SK-N-SH treated with all-trans-retinoic acid at 6 μM for 48 hours (cell line): ENCODE data around the gene SPRR5.

Experiments used
- ATAC-seq: fragments of 200-7000 bp; cut with Tn5 transposase; 3 replicates; pipeline ENCODE4 v1.9.1; 2020; ENCODE audit warnings: mild to moderate bottlenecking, moderate library complexity
- ARNTL ChIP-seq: fragments of 450-650 bp; formaldehyde crosslinking; IDR thresholded peaks from 2 replicates; pipeline ENCODE4 v1.5.0; 2020; ENCODE audit warnings: low read depth, mild to moderate bottlenecking, moderate library complexity, borderline replicate concordance
- BACH2 ChIP-seq: fragments of 250-450 bp; sonication (Bioruptor Pico); IDR thresholded peaks from 2 replicates; pipeline ENCODE4 v1.9.0; 2021; ENCODE audit warnings: mild to moderate bottlenecking, borderline replicate concordance
- CREB5 ChIP-seq: fragments of 250-450 bp; sonication (Bioruptor Pico); IDR thresholded peaks from 2 replicates; pipeline ENCODE4 v1.5.1; 2020; ENCODE audit warnings: low read depth, mild to moderate bottlenecking, moderate library complexity
- CSDC2 ChIP-seq: fragments of 250-450 bp; sonication (Bioruptor Pico); IDR thresholded peaks from 2 replicates; pipeline ENCODE4 v1.5.0; 2020; ENCODE audit warnings: mild to moderate bottlenecking, moderate library complexity
- CSRNP3 ChIP-seq: fragments of 250-450 bp; sonication (Bioruptor Pico); IDR thresholded peaks from 2 replicates; pipeline ENCODE4 v1.5.1; 2021; ENCODE audit warnings: mild to moderate bottlenecking, moderate library complexity
- ESRRG ChIP-seq: fragments of 250-450 bp; sonication (Bioruptor Pico); IDR thresholded peaks from 2 replicates; pipeline ENCODE4 v1.6.1; 2021; ENCODE audit warnings: mild to moderate bottlenecking
- GLIS3 ChIP-seq: fragments of 250-450 bp; sonication (Bioruptor Pico); IDR thresholded peaks from 2 replicates; pipeline ENCODE4 v1.5.0; 2020; ENCODE audit warnings: mild to moderate bottlenecking, moderate library complexity
- ISL1 ChIP-seq: fragments of 250-450 bp; sonication (Bioruptor Pico); IDR thresholded peaks from 2 replicates; pipeline ENCODE4 v2.1.2; 2022; ENCODE audit warnings: mild to moderate bottlenecking, moderate library complexity
- OSR1 ChIP-seq: fragments of 250-450 bp; sonication (Bioruptor Pico); IDR thresholded peaks from 2 replicates; pipeline ENCODE4 v1.8.0; 2022; ENCODE audit warnings: moderate library complexity, mild to moderate bottlenecking, inconsistent platforms
- PPARA ChIP-seq: fragments of 250-450 bp; sonication (Bioruptor Pico); IDR thresholded peaks from 2 replicates; pipeline ENCODE4 v1.5.0; 2020; ENCODE audit warnings: mild to moderate bottlenecking, borderline replicate concordance
- RARB ChIP-seq: fragments of 250-450 bp; sonication (Bioruptor Pico); IDR thresholded peaks from 2 replicates; pipeline ENCODE4 v1.8.0; 2021; ENCODE audit warnings: mild to moderate bottlenecking, moderate library complexity
- SNAI2 ChIP-seq: fragments of 250-450 bp; sonication (Bioruptor Pico); IDR thresholded peaks from 2 replicates; pipeline ENCODE4 v1.5.0; 2020; ENCODE audit warnings: mild to moderate bottlenecking, moderate library complexity
- TCF4 ChIP-seq: fragments of 250-450 bp; sonication (Bioruptor Pico); IDR thresholded peaks from 2 replicates; pipeline ENCODE4 v1.8.0; 2021; ENCODE audit warnings: mild to moderate bottlenecking, moderate library complexity, borderline replicate concordance
- TOX ChIP-seq: fragments of 250-450 bp; sonication (Bioruptor Pico); IDR thresholded peaks from 2 replicates; pipeline ENCODE4 v1.8.0; 2021; ENCODE audit warnings: mild to moderate bottlenecking, moderate library complexity, borderline replicate concordance
- ZC3H10 ChIP-seq: fragments of 250-450 bp; sonication (Bioruptor Pico); IDR thresholded peaks from 2 replicates; pipeline ENCODE4 v1.5.1; 2021; ENCODE audit warnings: mild to moderate bottlenecking, moderate library complexity
- ZFP3 ChIP-seq: fragments of 250-450 bp; sonication (Bioruptor Pico); IDR thresholded peaks from 2 replicates; pipeline ENCODE4 v1.5.0; 2020; ENCODE audit warnings: mild to moderate bottlenecking, moderate library complexity
- ZFP30 ChIP-seq: fragments of 450-650 bp; formaldehyde crosslinking; IDR thresholded peaks from 2 replicates; pipeline ENCODE4 v1.5.0; 2022; ENCODE audit warnings: mild to moderate bottlenecking, moderate library complexity
- ZNF565 ChIP-seq: fragments of 450-650 bp; formaldehyde crosslinking; conservative IDR thresholded peaks from 2 replicates; pipeline ENCODE4 v1.5.0; 2020; ENCODE audit warnings: low read depth, mild to moderate bottlenecking, moderate library complexity
- ZNF70 ChIP-seq: fragments of 450-650 bp; formaldehyde crosslinking; IDR thresholded peaks from 2 replicates; pipeline ENCODE4 v1.5.0; 2020; ENCODE audit warnings: mild to moderate bottlenecking, moderate library complexity
- ZNF8 ChIP-seq: fragments of 450-650 bp; formaldehyde crosslinking; IDR thresholded peaks from 2 replicates; pipeline ENCODE4 v1.5.0; 2020; ENCODE audit warnings: mild to moderate bottlenecking, moderate library complexity
- TF ChIP-seq, protein P1 (sequence below): fragments of 250-450 bp; sonication (Bioruptor Pico); IDR thresholded peaks from 2 replicates; pipeline ENCODE4 v1.8.0; 2020; ENCODE audit warnings: mild to moderate bottlenecking, moderate library complexity, borderline replicate concordance
- TF ChIP-seq, protein P2 (sequence below): fragments of 250-450 bp; sonication (Bioruptor Pico); IDR thresholded peaks from 2 replicates; pipeline ENCODE4 v1.5.0; 2020; ENCODE audit warnings: mild to moderate bottlenecking, moderate library complexity
- TF ChIP-seq, protein P3 (sequence below): fragments of 250-450 bp; sonication (Bioruptor Pico); IDR thresholded peaks from 2 replicates; pipeline ENCODE4 v1.8.0; 2021; ENCODE audit warnings: low read depth, mild to moderate bottlenecking, moderate library complexity, borderline replicate concordance

Gene SPRR5

DNA sequence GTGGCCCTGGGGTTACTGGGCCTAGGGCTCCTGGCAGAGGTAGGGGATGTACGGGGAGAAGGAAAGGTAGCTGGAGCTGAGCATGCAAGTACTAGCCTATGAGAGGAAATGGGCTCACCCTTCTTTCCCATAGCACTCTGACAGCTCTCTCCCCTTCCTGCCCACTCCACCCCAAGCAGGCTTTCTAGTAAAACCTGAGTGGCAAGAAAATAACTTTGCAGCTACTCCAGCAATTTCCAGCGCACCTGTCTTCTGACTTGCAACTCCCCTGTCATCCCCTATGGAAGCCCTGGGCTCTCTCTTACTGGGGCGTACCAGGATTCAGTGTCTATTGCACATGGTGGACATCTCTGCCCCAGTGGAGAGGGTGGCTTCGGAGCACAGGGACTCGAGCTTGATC is 45.4 kb upstream of the SPRR5 start:
- TF ChIP-seq, protein P1, sequence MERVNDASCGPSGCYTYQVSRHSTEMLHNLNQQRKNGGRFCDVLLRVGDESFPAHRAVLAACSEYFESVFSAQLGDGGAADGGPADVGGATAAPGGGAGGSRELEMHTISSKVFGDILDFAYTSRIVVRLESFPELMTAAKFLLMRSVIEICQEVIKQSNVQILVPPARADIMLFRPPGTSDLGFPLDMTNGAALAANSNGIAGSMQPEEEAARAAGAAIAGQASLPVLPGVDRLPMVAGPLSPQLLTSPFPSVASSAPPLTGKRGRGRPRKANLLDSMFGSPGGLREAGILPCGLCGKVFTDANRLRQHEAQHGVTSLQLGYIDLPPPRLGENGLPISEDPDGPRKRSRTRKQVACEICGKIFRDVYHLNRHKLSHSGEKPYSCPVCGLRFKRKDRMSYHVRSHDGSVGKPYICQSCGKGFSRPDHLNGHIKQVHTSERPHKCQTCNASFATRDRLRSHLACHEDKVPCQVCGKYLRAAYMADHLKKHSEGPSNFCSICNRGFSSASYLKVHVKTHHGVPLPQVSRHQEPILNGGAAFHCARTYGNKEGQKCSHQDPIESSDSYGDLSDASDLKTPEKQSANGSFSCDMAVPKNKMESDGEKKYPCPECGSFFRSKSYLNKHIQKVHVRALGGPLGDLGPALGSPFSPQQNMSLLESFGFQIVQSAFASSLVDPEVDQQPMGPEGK (CRISPR knock-in tag) = no peak
- TF ChIP-seq CSRNP3 = no peak
- TF ChIP-seq, protein P2, sequence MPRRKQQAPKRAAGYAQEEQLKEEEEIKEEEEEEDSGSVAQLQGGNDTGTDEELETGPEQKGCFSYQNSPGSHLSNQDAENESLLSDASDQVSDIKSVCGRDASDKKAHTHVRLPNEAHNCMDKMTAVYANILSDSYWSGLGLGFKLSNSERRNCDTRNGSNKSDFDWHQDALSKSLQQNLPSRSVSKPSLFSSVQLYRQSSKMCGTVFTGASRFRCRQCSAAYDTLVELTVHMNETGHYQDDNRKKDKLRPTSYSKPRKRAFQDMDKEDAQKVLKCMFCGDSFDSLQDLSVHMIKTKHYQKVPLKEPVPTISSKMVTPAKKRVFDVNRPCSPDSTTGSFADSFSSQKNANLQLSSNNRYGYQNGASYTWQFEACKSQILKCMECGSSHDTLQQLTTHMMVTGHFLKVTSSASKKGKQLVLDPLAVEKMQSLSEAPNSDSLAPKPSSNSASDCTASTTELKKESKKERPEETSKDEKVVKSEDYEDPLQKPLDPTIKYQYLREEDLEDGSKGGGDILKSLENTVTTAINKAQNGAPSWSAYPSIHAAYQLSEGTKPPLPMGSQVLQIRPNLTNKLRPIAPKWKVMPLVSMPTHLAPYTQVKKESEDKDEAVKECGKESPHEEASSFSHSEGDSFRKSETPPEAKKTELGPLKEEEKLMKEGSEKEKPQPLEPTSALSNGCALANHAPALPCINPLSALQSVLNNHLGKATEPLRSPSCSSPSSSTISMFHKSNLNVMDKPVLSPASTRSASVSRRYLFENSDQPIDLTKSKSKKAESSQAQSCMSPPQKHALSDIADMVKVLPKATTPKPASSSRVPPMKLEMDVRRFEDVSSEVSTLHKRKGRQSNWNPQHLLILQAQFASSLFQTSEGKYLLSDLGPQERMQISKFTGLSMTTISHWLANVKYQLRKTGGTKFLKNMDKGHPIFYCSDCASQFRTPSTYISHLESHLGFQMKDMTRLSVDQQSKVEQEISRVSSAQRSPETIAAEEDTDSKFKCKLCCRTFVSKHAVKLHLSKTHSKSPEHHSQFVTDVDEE (CRISPR knock-in tag) = no peak
- no peak for TF ChIP-seq ZFP30 (CRISPR knock-in tag)
- TF ChIP-seq GLIS3 (CRISPR knock-in tag) = no peak
- TF ChIP-seq, protein P3, sequence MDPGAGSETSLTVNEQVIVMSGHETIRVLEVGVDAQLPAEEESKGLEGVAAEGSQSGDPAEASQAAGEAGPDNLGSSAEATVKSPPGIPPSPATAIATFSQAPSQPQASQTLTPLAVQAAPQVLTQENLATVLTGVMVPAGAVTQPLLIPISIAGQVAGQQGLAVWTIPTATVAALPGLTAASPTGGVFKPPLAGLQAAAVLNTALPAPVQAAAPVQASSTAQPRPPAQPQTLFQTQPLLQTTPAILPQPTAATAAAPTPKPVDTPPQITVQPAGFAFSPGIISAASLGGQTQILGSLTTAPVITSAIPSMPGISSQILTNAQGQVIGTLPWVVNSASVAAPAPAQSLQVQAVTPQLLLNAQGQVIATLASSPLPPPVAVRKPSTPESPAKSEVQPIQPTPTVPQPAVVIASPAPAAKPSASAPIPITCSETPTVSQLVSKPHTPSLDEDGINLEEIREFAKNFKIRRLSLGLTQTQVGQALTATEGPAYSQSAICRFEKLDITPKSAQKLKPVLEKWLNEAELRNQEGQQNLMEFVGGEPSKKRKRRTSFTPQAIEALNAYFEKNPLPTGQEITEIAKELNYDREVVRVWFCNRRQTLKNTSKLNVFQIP (CRISPR knock-in tag) = no peak
- no peak for ATAC-seq

GRCh38 chr1:152902636-152903035 is 44.4 kb upstream of the SPRR5 start:
- TF ChIP-seq TOX (CRISPR knock-in tag) (no peak), ISL1 (no peak), ZNF70 (CRISPR knock-in tag) (no peak), GLIS3 (CRISPR knock-in tag) (no peak), CREB5 (CRISPR knock-in tag) (no peak)
- no peak for ATAC-seq

DNA sequence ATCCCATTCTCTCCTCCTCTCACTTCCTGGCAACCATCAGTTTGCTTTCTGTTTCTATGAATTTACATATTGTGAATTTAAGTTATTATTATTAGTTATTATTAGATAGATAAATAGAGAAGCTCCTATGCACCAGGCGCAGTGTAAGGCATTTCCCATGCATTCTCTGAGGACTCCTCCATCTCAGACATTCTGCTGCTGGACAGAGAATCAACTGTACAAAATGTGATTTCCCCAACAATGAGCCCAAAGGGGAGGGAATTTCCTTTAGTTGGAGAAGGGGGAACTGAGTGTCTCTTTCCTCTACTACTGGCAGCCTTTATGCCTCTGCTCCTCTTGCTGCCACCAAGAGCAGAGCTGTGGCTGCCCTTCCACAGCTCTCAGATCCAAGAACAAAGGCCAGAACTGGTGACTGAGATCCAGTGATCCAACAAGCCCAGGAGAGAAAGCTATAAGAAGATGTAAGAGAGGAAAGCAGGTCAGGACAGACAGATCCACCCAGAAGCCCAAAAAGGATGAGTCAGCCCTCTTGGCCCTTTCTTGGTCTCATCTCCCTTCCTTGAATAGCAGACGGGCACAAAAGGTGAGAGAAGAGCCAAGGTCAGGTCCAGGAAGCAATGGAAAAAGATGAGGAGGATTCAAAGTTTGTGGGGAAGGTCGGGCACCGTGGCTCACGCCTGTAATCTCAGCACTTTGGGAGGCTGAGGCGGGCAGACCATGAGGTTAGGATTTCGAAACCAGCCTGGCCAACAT is 42.1 kb upstream of the SPRR5 start:
- ATAC-seq = no peak
- TF ChIP-seq TCF4 (CRISPR knock-in tag) (no peak), ARNTL (CRISPR knock-in tag) (no peak), ISL1 (no peak), SNAI2 (CRISPR knock-in tag) (no peak), BACH2 (CRISPR knock-in tag) (no peak), GLIS3 (CRISPR knock-in tag) (no peak), CREB5 (CRISPR knock-in tag) (no peak), CSDC2 (CRISPR knock-in tag) (no peak), ZNF70 (CRISPR knock-in tag) (no peak), ZFP3 (CRISPR knock-in tag) (no peak), ZNF8 (CRISPR knock-in tag) (no peak), ZNF565 (CRISPR knock-in tag) (no peak), PPARA (CRISPR knock-in tag) (no peak), OSR1 (no peak), ZC3H10 (CRISPR knock-in tag) (no peak), RARB (CRISPR knock-in tag) (no peak), ESRRG (CRISPR knock-in tag) (no peak), ZFP30 (CRISPR knock-in tag) (no peak)
- TF ChIP-seq, protein P3 (CRISPR knock-in tag) = no peak
